ENCODE data around the gene ACTMAP. TPM values are rescaled to one million over a fixed set of nuclear protein-coding genes. Genes with fewer than 3 reads are reported as not detected.

Gene ACTMAP
- polyA plus RNA-seq, 3 donors = 4.3 to 13.0 (median 8.5) TPM

DNA sequence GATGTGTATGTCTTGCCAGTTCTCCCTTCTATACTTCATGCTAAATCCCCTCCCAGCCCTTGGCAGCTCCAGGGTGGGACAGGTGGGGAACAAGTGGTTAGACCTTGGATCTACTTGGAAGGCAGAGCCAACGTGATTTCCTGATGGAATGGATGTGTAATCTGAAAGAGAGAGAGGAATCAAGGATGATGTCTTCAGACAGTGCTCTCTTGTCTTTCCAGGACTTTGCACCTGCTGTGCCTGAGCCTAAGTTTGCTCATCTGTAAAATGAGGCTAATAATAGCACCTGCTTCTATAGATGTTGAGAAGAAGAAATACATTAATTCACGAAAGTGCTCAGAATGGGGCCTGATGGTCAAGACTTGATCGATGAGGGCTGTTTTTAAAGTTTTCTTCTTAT, 41.7 kb upstream of the ACTMAP start:
- intact Hi-C loops (cut with micrococcal nuclease) = no loop called here
- Mint-ChIP-seq H3K27me3 (ENCODE audit: low read depth in 3 of 3) (peaks cover 0 to 3% (median 0%) of the 10 kb centered on the region in 3 donors), H3K9me3 (no peaks in the 10 kb centered on the region), H3K4me3 (no peak overlapping the region), H3K4me1 (peaks cover 16% of the 10 kb centered on the region), H3K27ac (peak overlapping the region in 2 of 7 donors; percentile 58 to 79), H3K36me3 (peaks cover 57 to 84% of the 10 kb centered on the region in 2 donors)
- Histone ChIP-seq H3K9me3 (replicated peaks in 1 of 2; ENCODE audit: control insufficient read depth in 1 of 2, insufficient read depth in 1 of 2, low read length in 2 of 2) (no peaks in the 10 kb centered on the region), H3K27ac (ENCODE audit: low read depth in 1 of 2, low read length in 2 of 2) (peak overlapping the region in 1 of 2 donors; percentile 52), H3K27me3 (ENCODE audit: control insufficient read depth in 2 of 2, insufficient read depth in 2 of 2, low read length in 2 of 2) (no peaks in the 10 kb centered on the region), H3K36me3 (replicated peaks in 1 of 2; ENCODE audit: control insufficient read depth in 1 of 2, insufficient read depth in 2 of 2, low read length in 2 of 2) (peaks cover 27 to 56% of the 10 kb centered on the region in 2 donors), H3K4me3 (replicated peaks in 1 of 3; ENCODE audit: low read depth in 2 of 3, low read length in 3 of 3) (no peak overlapping the region), H3K9ac (ENCODE audit: insufficient read depth, low read length, poor library complexity, severe bottlenecking) (no peak overlapping the region), H3K4me2 (replicated peaks; ENCODE audit: extremely low read depth, low read length, poor library complexity, severe bottlenecking) (no peak overlapping the region), H3K4me1 (ENCODE audit: control insufficient read depth in 1 of 2, insufficient read depth in 2 of 2, low read length in 2 of 2) (no peaks in the 10 kb centered on the region), H3K79me2 (ENCODE audit: insufficient read depth, low read length) (no peaks in the 10 kb centered on the region), H4K20me1 (ENCODE audit: insufficient read depth, low read length) (peaks cover 5% of the 10 kb centered on the region), H2AFZ (ENCODE audit: insufficient read depth, low read depth, low read length, poor library complexity, severe bottlenecking) (no peak overlapping the region)
- TF ChIP-seq, protein P1, sequence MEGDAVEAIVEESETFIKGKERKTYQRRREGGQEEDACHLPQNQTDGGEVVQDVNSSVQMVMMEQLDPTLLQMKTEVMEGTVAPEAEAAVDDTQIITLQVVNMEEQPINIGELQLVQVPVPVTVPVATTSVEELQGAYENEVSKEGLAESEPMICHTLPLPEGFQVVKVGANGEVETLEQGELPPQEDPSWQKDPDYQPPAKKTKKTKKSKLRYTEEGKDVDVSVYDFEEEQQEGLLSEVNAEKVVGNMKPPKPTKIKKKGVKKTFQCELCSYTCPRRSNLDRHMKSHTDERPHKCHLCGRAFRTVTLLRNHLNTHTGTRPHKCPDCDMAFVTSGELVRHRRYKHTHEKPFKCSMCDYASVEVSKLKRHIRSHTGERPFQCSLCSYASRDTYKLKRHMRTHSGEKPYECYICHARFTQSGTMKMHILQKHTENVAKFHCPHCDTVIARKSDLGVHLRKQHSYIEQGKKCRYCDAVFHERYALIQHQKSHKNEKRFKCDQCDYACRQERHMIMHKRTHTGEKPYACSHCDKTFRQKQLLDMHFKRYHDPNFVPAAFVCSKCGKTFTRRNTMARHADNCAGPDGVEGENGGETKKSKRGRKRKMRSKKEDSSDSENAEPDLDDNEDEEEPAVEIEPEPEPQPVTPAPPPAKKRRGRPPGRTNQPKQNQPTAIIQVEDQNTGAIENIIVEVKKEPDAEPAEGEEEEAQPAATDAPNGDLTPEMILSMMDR (IDR thresholded peaks at IDR 0.05) = no peak
- WGBS (ENCODE audit: insufficient coverage) = 84% methylated on average over 2 of the region's 3 CpGs
- DNase-seq = no peak

DNA sequence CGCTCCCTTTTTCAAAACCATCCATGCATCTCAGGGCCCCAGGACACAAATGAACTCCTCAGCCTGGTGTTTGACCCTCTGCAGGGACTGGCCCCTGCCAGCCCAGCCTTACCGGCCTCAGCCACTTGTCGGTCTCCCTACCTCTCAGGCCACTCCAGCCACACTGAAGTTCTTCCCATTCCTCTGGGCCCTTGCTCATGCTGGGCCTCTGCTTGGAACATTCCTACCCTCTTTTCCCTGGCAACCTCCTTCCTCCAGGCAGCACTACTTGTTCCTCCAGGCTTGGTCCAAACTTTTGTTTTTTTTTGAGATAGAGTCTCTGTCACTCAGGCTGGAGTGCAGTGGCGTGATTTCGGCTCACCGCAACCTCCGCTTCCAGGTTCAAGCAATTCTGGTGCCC, 41.1 kb upstream of the ACTMAP start:
- peaks cover 0 to 3% (median 1%) of the 10 kb centered on the region in 3 donors for H3K27me3 Mint-ChIP-seq (ENCODE audit: low read depth in 3 of 3)
- intact Hi-C loops (cut with micrococcal nuclease) = no loop called here
- no peak for DNase-seq
- H4K20me1 ChIP-seq (ENCODE audit: insufficient read depth, low read length) = peaks cover 6% of the 10 kb centered on the region
- H3K4me3 ChIP-seq (replicated peaks in 1 of 3; ENCODE audit: low read depth in 2 of 3, low read length in 3 of 3) = no peak overlapping the region
- H2AFZ ChIP-seq (ENCODE audit: insufficient read depth, low read depth, low read length, poor library complexity, severe bottlenecking) = no peak overlapping the region
- no peaks in the 10 kb centered on the region for H3K79me2 ChIP-seq (ENCODE audit: insufficient read depth, low read length)
- H3K4me2 ChIP-seq (replicated peaks; ENCODE audit: extremely low read depth, low read length, poor library complexity, severe bottlenecking) = no peak overlapping the region
- no peaks in the 10 kb centered on the region for H3K4me1 ChIP-seq (ENCODE audit: control insufficient read depth in 1 of 2, insufficient read depth in 2 of 2, low read length in 2 of 2)
- no peaks in the 10 kb centered on the region for H3K27me3 ChIP-seq (ENCODE audit: control insufficient read depth in 2 of 2, insufficient read depth in 2 of 2, low read length in 2 of 2)
- H3K36me3 ChIP-seq (replicated peaks in 1 of 2; ENCODE audit: control insufficient read depth in 1 of 2, insufficient read depth in 2 of 2, low read length in 2 of 2) = peaks cover 29 to 56% of the 10 kb centered on the region in 2 donors
- H3K27ac Mint-ChIP-seq = peak overlapping the region in 2 of 7 donors; percentile 48 to 69
- WGBS (ENCODE audit: insufficient coverage) = 93% methylated on average over 5 of the region's 7 CpGs
- H3K9me3 ChIP-seq (replicated peaks in 1 of 2; ENCODE audit: control insufficient read depth in 1 of 2, insufficient read depth in 1 of 2, low read length in 2 of 2) = no peaks in the 10 kb centered on the region
- TF ChIP-seq, protein P1 (IDR thresholded peaks at IDR 0.05) = no peak
- peaks cover 59 to 84% of the 10 kb centered on the region in 2 donors for H3K36me3 Mint-ChIP-seq
- no peaks in the 10 kb centered on the region for H3K9me3 Mint-ChIP-seq
- H3K4me1 Mint-ChIP-seq = peaks cover 13% of the 10 kb centered on the region
- H3K4me3 Mint-ChIP-seq = no peak overlapping the region
- no peak overlapping the region for H3K9ac ChIP-seq (ENCODE audit: insufficient read depth, low read length, poor library complexity, severe bottlenecking)
- H3K27ac ChIP-seq (ENCODE audit: low read depth in 1 of 2, low read length in 2 of 2) = peak overlapping the region in 1 of 2 donors; percentile 52

All from CD14-positive monocyte (primary cell).